Ishikawa (cell line): ENCODE data around the gene NHS.

Experiments used
- CEBPB ChIP-seq: IDR thresholded peaks from 2 replicates; pipeline ENCODE4 v1.6.1; 2012
- EP300 ChIP-seq: IDR thresholded peaks from 2 replicates; pipeline ENCODE4 v1.6.1; 2012; ENCODE audit warnings: borderline replicate concordance
- RAD21 ChIP-seq: IDR thresholded peaks from 2 replicates; pipeline ENCODE4 v1.6.1; 2012; ENCODE audit warnings: low read depth
- TAF1 ChIP-seq: IDR thresholded peaks from 2 replicates; pipeline ENCODE4 v1.6.1; 2012; ENCODE audit warnings: low read depth, mild to moderate bottlenecking
- TF ChIP-seq, protein P1 (sequence below): IDR thresholded peaks from 2 replicates; pipeline ENCODE4 v1.6.1; 2012; ENCODE audit warnings: low read depth, mild to moderate bottlenecking

- TF ChIP-seq, protein P1, sequence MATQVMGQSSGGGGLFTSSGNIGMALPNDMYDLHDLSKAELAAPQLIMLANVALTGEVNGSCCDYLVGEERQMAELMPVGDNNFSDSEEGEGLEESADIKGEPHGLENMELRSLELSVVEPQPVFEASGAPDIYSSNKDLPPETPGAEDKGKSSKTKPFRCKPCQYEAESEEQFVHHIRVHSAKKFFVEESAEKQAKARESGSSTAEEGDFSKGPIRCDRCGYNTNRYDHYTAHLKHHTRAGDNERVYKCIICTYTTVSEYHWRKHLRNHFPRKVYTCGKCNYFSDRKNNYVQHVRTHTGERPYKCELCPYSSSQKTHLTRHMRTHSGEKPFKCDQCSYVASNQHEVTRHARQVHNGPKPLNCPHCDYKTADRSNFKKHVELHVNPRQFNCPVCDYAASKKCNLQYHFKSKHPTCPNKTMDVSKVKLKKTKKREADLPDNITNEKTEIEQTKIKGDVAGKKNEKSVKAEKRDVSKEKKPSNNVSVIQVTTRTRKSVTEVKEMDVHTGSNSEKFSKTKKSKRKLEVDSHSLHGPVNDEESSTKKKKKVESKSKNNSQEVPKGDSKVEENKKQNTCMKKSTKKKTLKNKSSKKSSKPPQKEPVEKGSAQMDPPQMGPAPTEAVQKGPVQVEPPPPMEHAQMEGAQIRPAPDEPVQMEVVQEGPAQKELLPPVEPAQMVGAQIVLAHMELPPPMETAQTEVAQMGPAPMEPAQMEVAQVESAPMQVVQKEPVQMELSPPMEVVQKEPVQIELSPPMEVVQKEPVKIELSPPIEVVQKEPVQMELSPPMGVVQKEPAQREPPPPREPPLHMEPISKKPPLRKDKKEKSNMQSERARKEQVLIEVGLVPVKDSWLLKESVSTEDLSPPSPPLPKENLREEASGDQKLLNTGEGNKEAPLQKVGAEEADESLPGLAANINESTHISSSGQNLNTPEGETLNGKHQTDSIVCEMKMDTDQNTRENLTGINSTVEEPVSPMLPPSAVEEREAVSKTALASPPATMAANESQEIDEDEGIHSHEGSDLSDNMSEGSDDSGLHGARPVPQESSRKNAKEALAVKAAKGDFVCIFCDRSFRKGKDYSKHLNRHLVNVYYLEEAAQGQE, result no peak
- TF ChIP-seq CEBPB (no peak), EP300 (no peak), RAD21 (no peak), TAF1 (no peak)
Measured at GRCh38 chrX:17411205-17411604, 36.2 kb downstream of the NHS start.
